ENCODE data around the gene RNF26.

Gene RNF26

GRCh38 chr11:119356349-119357031 is 22.2 kb downstream of the RNF26 start:
- DNase-seq = peak; percentile 66

DNA sequence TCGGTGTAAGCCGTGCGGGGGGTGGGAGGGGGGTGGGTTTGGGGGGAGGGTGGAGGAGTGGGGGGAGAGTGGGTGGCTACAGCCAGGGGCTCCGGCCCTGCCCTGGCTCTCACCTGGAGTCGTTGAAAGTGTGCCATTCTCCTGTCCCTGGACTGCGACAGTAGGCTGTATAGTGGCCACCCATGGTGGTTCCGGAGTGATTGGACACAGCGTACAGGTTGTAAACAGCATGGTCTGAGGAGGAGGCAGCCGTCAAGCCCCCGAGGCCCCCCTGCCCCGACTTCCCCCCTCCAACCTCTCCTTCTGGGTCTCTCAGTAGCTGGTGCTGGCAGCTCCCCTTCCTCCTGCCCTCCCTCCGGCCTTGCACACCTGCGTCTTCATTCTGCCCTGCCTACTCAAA is 22.7 kb downstream of the RNF26 start:
- DNase-seq = no peak

DNA sequence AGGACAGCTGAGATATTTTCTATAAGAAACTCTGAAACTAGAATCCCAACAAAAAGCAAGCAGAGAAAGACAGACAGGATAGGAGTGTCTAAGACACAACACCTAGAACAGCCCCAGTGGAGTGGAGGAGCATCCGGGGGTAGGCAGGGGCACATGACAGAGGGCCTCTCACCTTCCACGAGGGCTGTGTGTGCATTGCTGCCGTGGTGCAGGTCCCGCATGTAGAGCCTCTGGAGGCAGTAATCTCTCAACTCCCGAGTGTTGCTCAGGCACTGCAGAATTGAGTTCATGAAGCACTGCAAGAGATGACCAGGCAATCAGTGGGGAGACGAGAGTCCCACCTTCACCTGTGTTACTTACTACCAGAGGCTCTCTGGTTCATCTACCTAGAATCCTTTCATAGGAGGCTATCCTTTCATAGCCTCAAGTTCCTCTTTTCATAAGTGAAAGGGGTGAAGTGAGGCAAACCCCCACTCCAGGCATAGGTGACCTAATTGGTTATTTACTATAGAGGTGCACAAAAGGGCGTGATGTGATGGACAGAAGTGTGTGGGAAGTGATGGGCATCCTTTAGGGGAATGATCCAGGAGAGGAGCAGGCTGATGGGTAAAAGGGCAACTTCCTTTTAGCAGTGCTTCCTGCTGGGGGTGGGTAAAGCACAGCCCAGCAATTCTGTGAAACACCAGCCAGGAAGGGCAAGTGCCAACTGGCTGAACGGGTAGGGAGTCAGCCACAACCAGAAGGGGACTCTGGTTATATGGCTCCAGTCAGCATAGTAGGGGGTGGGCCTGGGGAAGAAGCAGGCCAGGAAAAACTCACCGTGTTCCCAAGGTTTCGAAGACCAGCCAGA is 25.3 kb downstream of the RNF26 start:
- no peak for DNase-seq

DNA sequence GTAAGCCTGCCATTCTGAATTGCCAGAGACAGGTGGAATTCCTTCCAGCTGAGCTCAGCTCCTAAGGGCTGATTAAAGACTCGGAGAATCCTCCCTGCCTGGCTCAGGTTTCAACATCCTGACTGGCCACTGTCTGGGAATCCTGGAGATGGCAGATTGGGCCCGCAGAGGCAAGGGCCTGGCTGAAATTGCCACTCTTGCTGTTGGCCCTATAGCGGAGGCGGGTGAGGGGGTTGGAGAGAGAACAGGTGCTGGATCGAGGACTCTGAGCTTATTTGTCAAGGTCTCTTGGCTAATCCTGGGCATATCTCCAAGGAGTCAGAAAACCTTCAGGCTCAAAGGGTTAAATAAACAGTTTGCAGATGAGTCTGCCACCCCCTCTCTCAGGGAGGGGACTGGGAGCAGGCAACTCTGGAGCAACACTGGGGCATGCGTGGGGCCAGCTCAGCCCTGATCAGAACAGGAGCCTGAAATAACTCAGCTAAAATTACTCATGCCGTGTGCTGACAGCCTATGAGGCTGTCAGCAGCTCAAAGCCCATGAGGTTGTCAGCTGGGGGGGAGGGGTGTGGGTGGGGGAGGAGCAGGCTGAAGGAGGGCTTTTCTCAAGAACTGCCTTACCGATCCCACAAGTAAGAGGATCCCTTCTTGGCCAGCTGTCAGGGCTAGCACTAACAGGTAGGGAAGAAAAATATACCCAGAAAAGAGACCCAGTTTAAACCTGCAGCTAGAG is 26.9 kb downstream of the RNF26 start:
- DNase-seq = peak; percentile 77

DNA sequence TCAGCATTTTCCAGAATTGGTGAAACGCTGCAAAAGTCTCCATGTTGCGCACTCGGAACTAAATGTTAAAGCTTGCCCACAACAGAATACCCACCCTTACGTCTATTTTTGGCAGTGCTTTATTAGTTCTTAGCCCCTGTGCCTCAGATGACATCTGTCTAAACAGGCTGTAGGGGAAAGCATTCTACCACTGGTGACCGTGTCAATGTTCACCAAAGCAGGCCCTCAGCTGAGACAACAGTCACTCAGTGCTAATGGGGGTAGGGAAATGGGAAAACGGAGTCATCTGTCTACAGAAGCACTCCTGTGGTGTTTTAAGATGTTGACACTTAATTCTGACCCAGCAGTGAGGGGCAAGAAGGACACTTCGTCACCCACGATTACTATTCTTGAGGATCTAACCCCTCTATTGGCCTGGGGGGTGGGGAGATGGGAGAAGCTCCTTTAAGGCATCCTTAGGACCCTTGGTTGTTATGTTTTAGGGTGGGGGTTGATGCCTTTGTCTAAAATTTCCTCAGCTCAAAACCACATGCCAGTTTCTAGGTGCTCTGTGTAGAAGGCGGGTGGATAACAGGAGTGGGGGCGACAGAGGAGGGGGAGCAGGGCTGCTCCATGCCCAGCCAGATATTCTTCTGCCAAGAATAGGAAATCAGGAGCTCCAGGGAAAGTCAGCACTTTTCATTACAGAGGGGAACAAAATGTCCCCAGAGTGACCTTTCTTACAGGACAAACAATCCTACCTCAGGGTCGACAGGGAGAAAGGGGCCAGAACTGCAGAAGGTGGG is 27.8 kb downstream of the RNF26 start:
- DNase-seq = no peak

GRCh38 chr11:119362741-119363080 is 28.4 kb downstream of the RNF26 start:
- no peak for DNase-seq

- no peak for DNase-seq
Observed at GRCh38 chr11:119363081-119363850, 28.9 kb downstream of the RNF26 start.

DNA sequence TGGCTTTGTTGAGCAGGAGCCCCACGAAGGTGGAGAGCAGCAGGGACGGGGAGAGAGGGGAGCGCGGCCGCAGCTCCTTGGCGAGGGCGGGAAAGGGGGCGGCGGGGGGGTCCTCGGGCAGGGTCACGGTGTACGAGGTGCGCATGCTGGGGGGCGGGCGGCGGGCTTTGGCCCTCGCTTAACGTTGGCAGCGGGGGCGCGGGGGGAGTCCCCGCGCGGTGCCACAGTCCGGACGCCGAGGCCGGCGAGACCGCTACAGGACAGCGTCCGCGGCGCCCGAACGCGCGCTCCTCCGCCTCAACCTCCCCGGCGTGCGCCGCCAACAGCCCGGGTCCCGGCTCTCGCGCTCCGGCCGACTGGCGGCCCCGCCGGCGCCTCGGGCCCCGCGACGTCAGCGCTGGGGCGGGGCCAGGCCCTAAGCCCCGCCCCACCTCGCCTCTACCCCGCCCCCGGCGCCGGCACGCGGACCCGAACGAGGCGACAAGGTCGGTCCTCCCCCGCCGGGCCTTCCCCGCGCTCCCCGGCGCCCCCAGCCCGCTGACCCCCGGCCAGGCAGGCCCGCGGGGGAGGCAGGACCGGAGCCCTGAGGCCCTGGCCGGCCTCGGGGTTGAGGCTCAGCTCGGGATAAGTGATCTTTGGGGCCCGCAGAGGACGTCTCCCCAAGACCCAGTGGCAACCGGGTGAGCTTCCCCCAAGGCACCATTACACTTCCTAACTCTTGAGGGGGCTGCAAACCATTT is 29.7 kb downstream of the RNF26 start:
- DNase-seq = no peak

DNA sequence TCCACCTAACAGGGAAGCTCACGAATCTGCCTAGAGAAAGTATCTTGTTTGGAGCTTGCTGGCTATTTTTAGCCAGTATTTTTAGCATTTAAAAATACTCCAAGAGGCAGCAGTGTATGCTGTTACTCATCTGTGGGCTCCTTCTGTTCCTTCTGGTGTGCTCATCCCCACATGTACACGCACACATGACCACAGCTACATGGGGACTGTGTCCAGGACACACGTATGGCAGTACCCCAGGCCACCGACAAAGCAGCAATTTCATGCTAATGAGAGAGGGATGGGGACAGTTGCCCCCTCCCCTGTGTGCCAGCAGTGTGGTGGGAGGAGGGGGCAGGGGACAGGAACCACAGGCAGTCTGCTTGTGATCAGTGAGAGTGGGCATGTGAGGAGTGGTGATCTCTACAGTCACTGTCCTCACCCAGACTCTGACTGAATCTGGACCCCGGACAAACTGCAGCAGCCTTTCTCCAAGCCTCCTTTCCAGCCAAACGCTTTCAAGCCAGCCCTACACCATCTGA is 30.8 kb downstream of the RNF26 start:
- DNase-seq = no peak

DNA sequence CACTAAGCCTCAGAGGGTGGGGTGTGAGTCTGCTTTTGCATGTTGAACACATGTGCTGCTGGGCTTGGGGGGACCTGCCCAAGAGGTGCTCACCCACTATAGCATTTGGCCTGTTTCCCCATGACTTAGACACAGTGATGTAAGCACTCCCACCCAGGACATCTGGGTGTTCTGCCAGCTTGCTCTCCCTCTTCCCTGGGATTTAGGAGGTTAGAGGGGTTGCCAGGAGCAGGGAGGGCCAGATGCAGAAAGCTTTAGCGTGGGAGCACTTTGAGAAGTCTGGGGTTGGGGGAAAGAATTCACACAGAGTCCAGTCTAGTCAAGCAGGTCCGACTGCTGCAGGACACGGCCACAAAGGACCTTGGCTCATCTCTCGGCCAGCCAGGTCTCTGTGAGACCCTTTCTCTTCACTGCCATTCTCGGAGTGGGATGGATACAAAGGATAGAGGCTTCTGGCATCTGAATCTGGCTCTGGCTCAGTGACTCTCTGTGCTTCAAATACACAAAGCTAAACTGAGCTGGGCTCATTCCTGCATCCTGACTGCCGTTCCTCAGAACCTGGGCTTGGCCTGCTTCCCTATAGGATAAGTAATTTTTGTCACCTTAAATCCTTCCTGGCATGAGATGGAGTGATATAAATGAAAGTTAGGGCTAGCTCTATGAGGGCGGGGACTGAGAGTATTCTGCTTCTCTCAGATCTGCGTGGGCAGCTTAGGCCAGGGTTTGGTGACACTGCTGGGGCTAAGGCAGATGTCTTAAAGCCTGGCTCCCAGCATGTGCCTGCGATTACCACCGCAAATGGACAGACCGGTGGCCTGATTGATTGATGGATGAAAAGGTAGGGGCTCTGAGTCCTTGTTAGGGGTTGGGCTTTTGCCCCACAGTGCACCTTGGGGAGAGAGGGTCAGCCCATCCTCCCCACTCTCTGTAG is 32.6 kb downstream of the RNF26 start:
- no peak for DNase-seq

- DNase-seq = no peak
Observed at GRCh38 chr11:119367661-119368120, 33.4 kb downstream of the RNF26 start.

DNA sequence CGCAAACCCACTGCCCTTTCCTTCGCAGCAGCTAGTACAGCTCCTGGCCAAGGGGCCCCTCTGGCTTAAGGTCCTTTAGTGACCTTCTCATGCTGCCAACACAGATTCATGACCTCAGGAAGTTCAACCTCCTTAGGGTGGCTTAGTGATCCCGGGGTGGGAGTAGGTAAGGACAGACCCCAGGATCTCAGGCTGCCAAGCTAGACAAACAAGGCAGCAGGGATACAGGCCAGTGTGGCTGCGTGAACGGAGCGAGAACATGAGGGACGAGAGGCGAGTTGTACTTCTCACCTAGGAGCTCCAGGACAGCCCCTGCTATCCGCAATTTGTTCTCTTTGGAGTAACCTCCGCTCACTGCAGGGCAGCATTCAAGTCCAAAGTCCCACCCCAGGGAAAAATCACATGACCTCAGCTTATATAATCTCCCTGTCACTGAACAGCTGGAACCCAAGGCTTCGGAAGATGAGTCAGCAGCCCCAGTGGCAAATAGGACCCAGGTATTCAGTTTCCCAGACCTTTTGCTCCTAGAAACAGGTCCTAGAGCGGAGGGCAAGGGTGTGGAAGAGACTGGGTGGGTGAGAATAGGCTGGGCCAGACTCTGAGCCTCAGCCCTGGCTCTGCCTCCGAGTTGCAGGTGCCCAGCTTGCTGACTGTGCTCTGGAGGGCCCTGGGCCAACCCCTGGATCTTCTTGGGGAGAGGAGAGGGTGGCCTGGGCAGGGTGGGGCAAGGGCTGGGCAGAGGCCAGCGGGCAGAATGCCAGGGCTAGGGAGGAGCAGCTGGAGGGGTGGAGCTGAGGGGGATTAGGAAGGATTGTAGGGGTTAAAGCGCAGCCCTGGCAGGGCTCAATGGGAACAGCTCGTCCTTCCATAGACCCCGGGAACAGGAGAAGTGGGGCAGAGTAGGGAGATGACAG is 34.1 kb downstream of the RNF26 start:
- peak; percentile 33 for DNase-seq

DNA sequence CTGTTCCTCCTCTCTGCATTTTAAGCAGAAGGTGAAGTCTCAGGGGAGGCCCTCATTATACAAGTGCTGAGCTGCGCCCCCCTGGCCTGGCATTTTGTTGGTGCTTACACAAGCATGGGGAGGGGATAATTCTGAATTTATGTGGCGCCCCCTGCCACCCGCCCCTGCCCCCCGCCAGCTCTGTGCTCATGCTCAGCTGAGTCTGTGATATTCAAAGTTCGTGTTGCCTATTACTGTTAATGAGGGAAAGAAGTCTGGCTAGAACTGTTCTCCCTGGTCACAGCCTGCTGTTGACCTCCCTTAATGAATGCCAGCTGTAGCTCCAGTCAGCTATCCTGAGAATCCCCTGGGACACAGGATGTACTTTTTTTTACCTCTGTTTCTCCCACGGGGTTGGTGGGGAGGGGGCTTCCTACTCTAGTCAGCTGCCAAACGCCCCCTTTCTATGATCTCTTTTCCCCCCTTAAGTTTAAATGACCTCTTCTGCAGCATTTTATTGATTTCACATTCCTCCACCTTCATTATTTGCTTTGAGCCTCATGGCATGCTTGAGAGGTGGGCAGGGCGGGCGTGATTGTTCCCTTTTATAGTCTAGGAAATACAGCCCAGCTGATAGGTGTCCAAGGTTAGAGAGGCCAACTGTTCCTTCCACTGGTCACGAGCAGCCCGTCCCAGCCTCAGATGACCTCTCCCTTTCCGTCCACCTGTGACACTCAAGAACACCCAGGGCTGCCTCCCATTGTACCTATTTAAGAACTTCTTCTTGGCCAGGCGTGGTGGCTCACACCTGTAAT is 35.0 kb downstream of the RNF26 start:
- DNase-seq = no peak

DNA sequence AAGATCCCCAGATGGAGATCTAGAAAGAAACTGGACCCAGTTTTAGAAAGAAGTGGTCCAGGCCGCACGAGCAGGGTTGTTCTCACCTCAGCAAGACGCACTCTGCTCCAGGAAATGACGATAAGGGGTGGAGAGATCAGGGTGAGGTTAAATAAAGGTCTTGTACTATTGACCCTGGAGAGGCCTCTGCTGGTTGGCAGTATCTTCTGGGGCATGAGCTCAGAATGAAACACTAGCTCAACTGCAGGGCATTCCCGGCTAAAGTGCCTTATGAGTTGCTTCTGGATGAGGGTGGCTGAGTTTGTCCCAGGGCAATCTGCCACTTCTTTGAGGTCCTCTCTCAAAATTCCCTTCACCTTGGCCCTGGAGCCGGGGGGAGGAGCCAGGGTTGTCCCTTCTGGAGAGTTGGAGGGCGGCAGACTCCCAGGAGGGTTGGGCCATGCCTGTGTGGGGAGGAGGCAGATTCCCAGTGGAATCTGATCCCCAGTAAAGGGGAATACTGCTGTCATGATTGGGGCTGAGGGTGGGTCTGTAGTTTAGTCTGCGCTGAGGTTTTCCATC is 36.2 kb downstream of the RNF26 start:
- DNase-seq = no peak

- DNase-seq = no peak
Observed at GRCh38 chr11:119371067-119371601, 36.8 kb downstream of the RNF26 start.

- DNase-seq = peak; percentile 43
Observed at GRCh38 chr11:119371778-119372182, 37.5 kb downstream of the RNF26 start.
